Measurements from ENCODE around the gene URM1. TPM values are rescaled to one million over a fixed set of nuclear protein-coding genes. Genes with fewer than 3 reads are reported as not detected.

URM1 gene
- total RNA-seq = 10 to 100 TPM; 11.1 to 57.9 (median 28.7) TPM

DNA sequence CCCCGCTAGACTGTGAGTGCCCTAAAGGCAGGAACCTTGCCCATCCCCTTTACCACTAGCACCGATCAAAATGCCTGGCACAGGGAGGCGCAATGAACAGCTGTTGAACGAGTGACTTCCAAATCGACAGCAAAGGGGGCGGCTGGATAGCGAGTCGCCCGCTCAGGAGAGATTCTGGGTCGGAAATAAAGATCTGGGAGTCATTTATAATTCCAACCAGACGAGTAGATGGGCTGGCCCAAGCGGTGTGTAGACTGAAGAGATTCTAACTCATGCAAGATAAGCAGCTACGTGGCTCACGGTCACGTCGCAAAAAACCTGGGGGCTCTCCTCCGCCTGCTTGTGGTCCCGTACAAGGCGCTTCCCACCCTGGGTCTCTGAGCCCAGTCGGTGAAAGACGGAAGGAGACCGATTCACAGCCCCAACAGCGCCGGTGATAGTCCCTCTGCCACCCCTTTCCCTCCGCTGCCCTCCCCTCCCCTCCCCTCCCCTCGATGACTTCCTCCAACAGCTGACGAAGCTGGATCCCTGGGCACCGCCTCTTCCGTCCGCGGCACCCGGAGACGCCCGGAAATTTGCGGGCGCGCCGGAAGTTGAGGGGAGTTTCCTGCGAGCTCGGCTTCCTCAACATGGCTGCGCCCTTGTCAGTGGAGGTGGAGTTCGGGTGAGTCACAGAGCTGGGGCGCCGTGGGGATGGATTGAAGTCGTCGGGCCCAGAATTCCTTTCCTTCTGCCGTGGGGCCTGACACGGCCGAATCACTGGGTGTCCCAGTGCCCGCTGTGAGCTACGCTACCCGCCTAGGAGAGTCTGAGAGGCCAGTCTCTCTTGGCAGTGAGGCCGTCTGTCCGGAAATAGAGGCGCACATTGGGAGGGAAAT is at the start of gene URM1:
Gene URM1, plus strand, starts transcription at position 623 of the 878 bp plus-strand sequence. Its CDS starts 7 bp downstream, at position 630.
- DNase-seq (peak; percentile 96 to 97), ATAC-seq (ENCODE audit: low FRiP score in 2 of 2) (peak; percentile 97 to 98)
- peak within 1 kb of the TSS; percentile 87 to 94 (median 90) for H3K27ac ChIP-seq
- no peaks in the 10 kb centered on the region for H3K9me3 ChIP-seq
- no peaks in the 10 kb centered on the region for H3K27me3 ChIP-seq
- TF ChIP-seq, protein P1, sequence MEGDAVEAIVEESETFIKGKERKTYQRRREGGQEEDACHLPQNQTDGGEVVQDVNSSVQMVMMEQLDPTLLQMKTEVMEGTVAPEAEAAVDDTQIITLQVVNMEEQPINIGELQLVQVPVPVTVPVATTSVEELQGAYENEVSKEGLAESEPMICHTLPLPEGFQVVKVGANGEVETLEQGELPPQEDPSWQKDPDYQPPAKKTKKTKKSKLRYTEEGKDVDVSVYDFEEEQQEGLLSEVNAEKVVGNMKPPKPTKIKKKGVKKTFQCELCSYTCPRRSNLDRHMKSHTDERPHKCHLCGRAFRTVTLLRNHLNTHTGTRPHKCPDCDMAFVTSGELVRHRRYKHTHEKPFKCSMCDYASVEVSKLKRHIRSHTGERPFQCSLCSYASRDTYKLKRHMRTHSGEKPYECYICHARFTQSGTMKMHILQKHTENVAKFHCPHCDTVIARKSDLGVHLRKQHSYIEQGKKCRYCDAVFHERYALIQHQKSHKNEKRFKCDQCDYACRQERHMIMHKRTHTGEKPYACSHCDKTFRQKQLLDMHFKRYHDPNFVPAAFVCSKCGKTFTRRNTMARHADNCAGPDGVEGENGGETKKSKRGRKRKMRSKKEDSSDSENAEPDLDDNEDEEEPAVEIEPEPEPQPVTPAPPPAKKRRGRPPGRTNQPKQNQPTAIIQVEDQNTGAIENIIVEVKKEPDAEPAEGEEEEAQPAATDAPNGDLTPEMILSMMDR (IDR thresholded peaks at IDR 0.05) = no peak
- peak in 1 of 4 donors; percentile 18 for TF ChIP-seq EP300 (IDR thresholded peaks at IDR 0.05)
- peak in 3 of 4 donors; percentile 69 to 94 (median 88) for TF ChIP-seq POLR2A (IDR thresholded peaks at IDR 0.05)
- peak; percentile 79 to 81 for TF ChIP-seq POLR2AphosphoS5 (IDR thresholded peaks at IDR 0.05)
- peaks cover 0 to 10% (median 0%) of the 10 kb centered on the region in 4 donors for H3K36me3 ChIP-seq
- WGBS, 2 donors = 1% methylated on average over 18 to 51 of the region's 55 CpGs
- peak within 1 kb of the TSS; percentile 70 to 87 (median 72) for H3K4me3 ChIP-seq
- peaks cover 17 to 24% (median 19%) of the 10 kb centered on the region in 4 donors for H3K4me1 ChIP-seq

GRCh38 chr9:128321879-128322403 is 49.2 kb upstream of the URM1 start:
- peak overlapping the region; percentile 83 to 92 (median 89) for H3K27ac ChIP-seq
- TF ChIP-seq POLR2A (IDR thresholded peaks at IDR 0.05) = no peak
- TF ChIP-seq EP300 (IDR thresholded peaks at IDR 0.05) = no peak
- no peak for TF ChIP-seq POLR2AphosphoS5 (IDR thresholded peaks at IDR 0.05)
- TF ChIP-seq, protein P1 (IDR thresholded peaks at IDR 0.05) = no peak
- no peak for ATAC-seq (ENCODE audit: low FRiP score in 2 of 2)

DNA sequence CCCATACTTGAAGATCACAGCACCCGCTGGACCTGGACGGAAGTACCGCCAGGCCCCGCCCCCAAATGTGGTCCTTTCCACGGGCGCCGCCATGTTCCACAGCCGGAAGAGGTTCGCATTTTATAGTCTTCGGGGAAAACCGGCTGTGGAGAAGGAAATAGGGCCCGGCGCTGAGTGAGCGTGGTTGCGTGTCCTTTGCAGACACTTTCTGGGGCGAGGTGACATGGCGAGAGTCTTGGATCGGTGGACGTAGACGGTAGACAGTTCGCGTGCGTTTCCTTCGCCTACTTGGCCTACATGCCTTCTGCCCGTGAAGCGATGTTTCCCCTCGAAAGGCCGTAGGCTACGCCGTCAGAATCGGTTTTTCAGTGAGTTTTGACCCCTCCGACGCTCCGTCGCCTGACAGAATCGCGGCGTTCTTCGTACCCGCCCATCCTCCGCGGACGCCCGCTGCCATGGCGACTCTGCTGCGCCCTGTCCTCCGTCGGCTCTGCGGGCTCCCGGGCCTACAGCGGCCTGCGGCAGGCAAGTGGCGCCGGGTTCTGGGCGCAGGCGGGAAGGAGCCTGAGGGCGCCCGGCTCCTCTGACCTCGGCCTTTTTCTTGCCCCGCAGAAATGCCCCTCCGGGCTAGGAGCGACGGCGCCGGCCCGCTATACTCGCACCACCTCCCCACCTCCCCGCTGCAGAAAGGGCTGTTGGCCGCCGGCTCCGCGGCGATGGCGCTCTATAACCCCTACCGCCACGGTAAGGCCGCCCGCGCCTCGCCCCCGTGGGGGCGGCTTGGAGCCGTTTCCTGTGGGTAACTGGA is 48.6 kb upstream of the URM1 start, which contains the start of the genes COQ4 and TRUB2:
Gene COQ4, plus strand, starts transcription at position 436 of the 808 bp plus-strand sequence. Its CDS starts 20 bp downstream, at position 456.
Gene TRUB2, minus strand, starts transcription at position 44 of the 808 bp plus-strand sequence. Its CDS starts 39 bp downstream, at position 5.
- WGBS, 2 donors = 0% methylated on average over 38 to 48 of the region's 83 CpGs
- ATAC-seq (ENCODE audit: low FRiP score in 2 of 2) (peak; percentile 98), DNase-seq (peak; percentile 94 to 95)
- Histone ChIP-seq H3K4me1 (peaks cover 19 to 33% (median 22%) of the 10 kb centered on the region in 4 donors), H3K36me3 (peaks cover 0 to 43% (median 17%) of the 10 kb centered on the region in 4 donors), H3K27ac (peak within 1 kb of the TSS; percentile 83 to 92 (median 89)), H3K4me3 (peak within 1 kb of the TSS; percentile 66 to 100 (median 90)), H3K27me3 (no peaks in the 10 kb centered on the region), H3K9me3 (no peaks in the 10 kb centered on the region)
- TF ChIP-seq POLR2AphosphoS5 (IDR thresholded peaks at IDR 0.05) = peak in 1 of 2 donors; percentile 80
- peak in 1 of 4 donors; percentile 69 for TF ChIP-seq EP300 (IDR thresholded peaks at IDR 0.05)
- TF ChIP-seq POLR2A (IDR thresholded peaks at IDR 0.05) = peak in 3 of 4 donors; percentile 27 to 39 (median 31)
- TF ChIP-seq, protein P1 (IDR thresholded peaks at IDR 0.05) = peak in 2 of 6 experiments; percentile 8 to 22

More at GRCh38 chr9:128321879-128322403, 49.2 kb upstream of the URM1 start:
- peaks cover 0 to 43% (median 16%) of the 10 kb centered on the region in 4 donors for H3K36me3 ChIP-seq
- DNase-seq = no peak
- no peaks in the 10 kb centered on the region for H3K9me3 ChIP-seq
- WGBS, 2 donors = 2% methylated on average over 20 to 21 of the region's 21 CpGs
- no peaks in the 10 kb centered on the region for H3K27me3 ChIP-seq
- peak overlapping the region; percentile 66 to 100 (median 90) for H3K4me3 ChIP-seq
- H3K4me1 ChIP-seq = peaks cover 19 to 33% (median 22%) of the 10 kb centered on the region in 4 donors

- DNase-seq (no peak), ATAC-seq (ENCODE audit: low FRiP score in 2 of 2) (no peak)
- TF ChIP-seq, protein P1 (IDR thresholded peaks at IDR 0.05) = no peak
- TF ChIP-seq POLR2A (IDR thresholded peaks at IDR 0.05) = no peak
- TF ChIP-seq POLR2AphosphoS5 (IDR thresholded peaks at IDR 0.05) = no peak
- no peak for TF ChIP-seq EP300 (IDR thresholded peaks at IDR 0.05)
- Histone ChIP-seq H3K4me1 (peaks cover 19 to 33% (median 22%) of the 10 kb centered on the region in 4 donors), H3K9me3 (no peaks in the 10 kb centered on the region), H3K36me3 (peaks cover 0 to 44% (median 20%) of the 10 kb centered on the region in 4 donors), H3K27me3 (no peaks in the 10 kb centered on the region), H3K4me3 (peak overlapping the region; percentile 66 to 100 (median 90)), H3K27ac (peak overlapping the region; percentile 83 to 92 (median 89))
- WGBS, 2 donors = 28 to 32% methylated on average over 11 to 16 of the region's 16 CpGs
Observed at GRCh38 chr9:128323212-128323730, 47.9 kb upstream of the URM1 start.

Measured in upper lobe of left lung (tissue), 6 donors.